Measurements from ENCODE around the gene PRR13. TPM values are rescaled to one million over a fixed set of nuclear protein-coding genes. Genes with fewer than 3 reads are reported as not detected.
A peak's percentile ranks its signal among the peaks of the same experiment; 100 is the strongest.
"Not testable (repeated sequence)": the region's sequence is repeated elsewhere in the genome, so short reads cannot be mapped to it uniquely, and the experiment has no call there.

Gene PRR13, protein sequence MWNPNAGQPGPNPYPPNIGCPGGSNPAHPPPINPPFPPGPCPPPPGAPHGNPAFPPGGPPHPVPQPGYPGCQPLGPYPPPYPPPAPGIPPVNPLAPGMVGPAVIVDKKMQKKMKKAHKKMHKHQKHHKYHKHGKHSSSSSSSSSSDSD
- total RNA-seq: 178 and 198 TPM in 2 replicates

DNA sequence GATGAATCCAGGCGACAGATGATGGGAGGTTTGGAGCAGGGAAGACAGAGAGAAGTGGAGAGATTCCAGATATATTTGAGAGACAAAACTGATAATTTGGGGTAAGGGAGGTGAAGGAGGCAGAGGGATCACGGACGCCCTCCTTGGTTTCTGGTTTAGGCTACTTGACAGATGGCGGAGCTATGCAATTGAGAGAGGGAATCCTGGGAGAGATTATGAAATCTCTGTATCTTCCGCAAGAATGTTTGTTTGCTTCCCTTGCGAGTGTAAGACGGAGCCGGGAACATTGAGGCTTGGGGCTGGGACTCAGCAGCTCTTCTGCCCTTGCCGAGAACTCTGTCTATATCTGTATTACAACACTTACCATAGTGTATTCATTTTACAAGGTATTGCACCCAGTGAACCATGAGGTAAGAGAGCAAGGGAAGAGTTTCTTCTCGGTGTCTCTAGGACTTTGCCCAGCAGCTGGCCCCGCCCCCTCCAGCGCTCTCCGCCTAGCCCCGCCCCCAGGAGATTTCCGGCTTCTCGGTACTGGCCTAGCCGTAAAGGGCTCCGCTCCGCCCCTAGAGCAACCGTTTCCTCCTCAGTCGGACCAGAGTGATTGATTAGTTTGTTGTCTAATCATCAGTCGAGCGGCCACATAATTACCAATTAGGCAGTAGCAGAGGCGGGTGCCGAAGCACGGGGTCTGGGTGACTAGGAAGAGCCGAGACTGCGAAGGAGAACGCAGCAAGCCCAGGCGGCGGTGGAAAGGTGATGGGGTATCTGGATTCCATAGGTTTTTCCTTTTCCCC lies at the start of gene PRR13:
Gene PRR13 (plus strand): TSS at position 695 of the 794 bp plus-strand sequence. CDS start 981 bp downstream, outside the sequence.
- DNase-seq (ENCODE audit: low spot score): peak; percentile 96
- Mint-ChIP-seq H3K36me3 (ENCODE audit: low read depth) (peaks cover 43% of the 10 kb centered on the region), H3K27me3 (ENCODE audit: low read depth) (no peaks in the 10 kb centered on the region), H3K4me1 (ENCODE audit: low read depth) (peaks cover 26% of the 10 kb centered on the region), H3K9me3 (no peaks in the 10 kb centered on the region), H3K4me3 (ENCODE audit: low read depth) (peak within 1 kb of the TSS; percentile 97), H3K27ac (peak within 1 kb of the TSS; percentile 84)
- intact Hi-C loops (cut with micrococcal nuclease): loop anchor here (1.0 to 2.0 kb wide), 2 partner anchors 10 to 20 kb away; no protein-coding TSS in a partner anchor

DNA sequence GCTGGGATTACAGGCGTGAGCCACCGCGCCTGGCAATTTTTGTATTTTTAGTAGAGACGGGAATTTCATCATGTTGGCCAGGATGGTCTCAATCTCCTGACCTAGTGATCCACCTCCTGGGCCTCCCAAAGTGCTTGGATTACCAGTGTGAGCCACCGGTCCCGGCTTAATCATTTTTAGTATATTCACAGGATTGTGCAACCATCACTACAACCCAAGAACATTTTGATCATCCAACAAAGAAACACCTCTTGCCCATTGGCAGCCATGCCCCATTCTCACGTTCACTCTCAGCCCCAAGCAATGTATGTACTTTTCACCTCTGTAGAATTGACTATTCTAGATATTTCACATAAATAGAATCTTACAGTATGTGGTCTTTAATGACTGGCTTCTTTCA lies 41.6 kb upstream of the PRR13 start:
- Mint-ChIP-seq H3K9me3 (no peaks in the 10 kb centered on the region), H3K27me3 (ENCODE audit: low read depth) (no peaks in the 10 kb centered on the region), H3K27ac (no peak overlapping the region), H3K4me1 (ENCODE audit: low read depth) (peaks cover 3% of the 10 kb centered on the region), H3K36me3 (ENCODE audit: low read depth) (peaks cover 25% of the 10 kb centered on the region), H3K4me3 (ENCODE audit: low read depth) (no peak overlapping the region)
- DNase-seq (ENCODE audit: low spot score): no peak
- intact Hi-C loops (cut with micrococcal nuclease): no loop called here

DNA sequence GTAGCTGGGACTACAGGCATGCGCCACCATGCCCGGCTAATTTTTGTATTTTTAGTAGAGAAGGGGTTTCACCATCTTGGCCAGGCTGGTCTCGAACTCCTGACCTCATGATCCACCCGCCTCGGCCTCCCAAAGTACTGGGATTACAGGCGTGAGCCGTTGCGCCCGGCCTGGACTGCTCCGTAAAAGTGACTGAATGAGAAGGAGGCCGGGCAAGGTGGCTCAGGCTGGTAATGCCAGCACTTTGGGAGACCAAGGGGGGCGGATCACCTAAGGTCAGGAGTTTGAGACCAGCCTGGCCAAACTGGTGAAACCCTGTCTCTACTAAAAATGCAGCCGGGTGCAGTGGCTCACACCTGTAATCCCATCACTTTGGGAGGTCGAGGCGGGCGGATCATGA lies 39.2 kb upstream of the PRR13 start:
- peaks cover 35% of the 10 kb centered on the region for H3K36me3 Mint-ChIP-seq (ENCODE audit: low read depth)
- DNase-seq (ENCODE audit: low spot score); H3K4me1 Mint-ChIP-seq (ENCODE audit: low read depth); H3K27ac Mint-ChIP-seq; intact Hi-C loops (cut with micrococcal nuclease); H3K27me3 Mint-ChIP-seq (ENCODE audit: low read depth); H3K4me3 Mint-ChIP-seq (ENCODE audit: low read depth); H3K9me3 Mint-ChIP-seq: not testable (repeated sequence)

DNA sequence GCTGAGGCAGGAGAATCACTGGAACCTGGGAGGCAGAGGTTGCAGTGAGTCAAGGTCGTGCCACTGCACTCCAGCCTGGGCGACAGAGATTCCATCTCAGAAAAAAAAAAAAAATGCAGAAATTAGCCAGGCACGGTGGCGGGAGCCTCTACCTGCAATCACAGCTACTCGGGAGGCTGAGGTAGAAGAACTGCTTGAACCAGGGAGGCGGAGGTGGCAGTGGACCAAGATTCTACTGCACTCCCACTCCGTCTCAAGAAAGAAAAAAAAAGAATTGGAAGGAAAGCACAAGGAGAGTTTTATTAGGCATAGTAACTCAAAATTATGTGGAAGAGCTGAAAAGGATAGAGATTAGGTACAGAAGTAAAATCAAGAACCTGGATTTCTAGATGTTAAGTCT lies 38.7 kb upstream of the PRR13 start:
- H3K4me1 Mint-ChIP-seq (ENCODE audit: low read depth): peaks cover 4% of the 10 kb centered on the region
- intact Hi-C loops (cut with micrococcal nuclease): no loop called here
- no peak overlapping the region for H3K27ac Mint-ChIP-seq
- H3K9me3 Mint-ChIP-seq: no peaks in the 10 kb centered on the region
- H3K27me3 Mint-ChIP-seq (ENCODE audit: low read depth): no peaks in the 10 kb centered on the region
- H3K36me3 Mint-ChIP-seq (ENCODE audit: low read depth): peaks cover 33% of the 10 kb centered on the region
- DNase-seq (ENCODE audit: low spot score): no peak
- H3K4me3 Mint-ChIP-seq (ENCODE audit: low read depth): no peak overlapping the region

DNA sequence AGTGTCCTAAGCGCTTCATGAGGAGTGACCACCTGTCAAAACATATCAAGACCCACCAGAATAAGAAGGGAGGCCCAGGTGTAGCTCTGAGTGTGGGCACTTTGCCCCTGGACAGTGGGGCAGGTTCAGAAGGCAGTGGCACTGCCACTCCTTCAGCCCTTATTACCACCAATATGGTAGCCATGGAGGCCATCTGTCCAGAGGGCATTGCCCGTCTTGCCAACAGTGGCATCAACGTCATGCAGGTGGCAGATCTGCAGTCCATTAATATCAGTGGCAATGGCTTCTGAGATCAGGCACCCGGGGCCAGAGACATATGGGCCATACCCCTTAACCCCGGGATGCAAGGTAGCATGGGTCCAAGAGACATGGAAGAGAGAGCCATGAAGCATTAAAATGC lies 30.6 kb upstream of the PRR13 start:
- no peak for DNase-seq (ENCODE audit: low spot score)
- H3K27me3 Mint-ChIP-seq (ENCODE audit: low read depth): no peaks in the 10 kb centered on the region
- H3K27ac Mint-ChIP-seq: no peak overlapping the region
- peaks cover 23% of the 10 kb centered on the region for H3K4me1 Mint-ChIP-seq (ENCODE audit: low read depth)
- intact Hi-C loops (cut with micrococcal nuclease): no loop called here
- no peaks in the 10 kb centered on the region for H3K9me3 Mint-ChIP-seq
- peaks cover 60% of the 10 kb centered on the region for H3K36me3 Mint-ChIP-seq (ENCODE audit: low read depth)
- H3K4me3 Mint-ChIP-seq (ENCODE audit: low read depth): no peak overlapping the region

DNA sequence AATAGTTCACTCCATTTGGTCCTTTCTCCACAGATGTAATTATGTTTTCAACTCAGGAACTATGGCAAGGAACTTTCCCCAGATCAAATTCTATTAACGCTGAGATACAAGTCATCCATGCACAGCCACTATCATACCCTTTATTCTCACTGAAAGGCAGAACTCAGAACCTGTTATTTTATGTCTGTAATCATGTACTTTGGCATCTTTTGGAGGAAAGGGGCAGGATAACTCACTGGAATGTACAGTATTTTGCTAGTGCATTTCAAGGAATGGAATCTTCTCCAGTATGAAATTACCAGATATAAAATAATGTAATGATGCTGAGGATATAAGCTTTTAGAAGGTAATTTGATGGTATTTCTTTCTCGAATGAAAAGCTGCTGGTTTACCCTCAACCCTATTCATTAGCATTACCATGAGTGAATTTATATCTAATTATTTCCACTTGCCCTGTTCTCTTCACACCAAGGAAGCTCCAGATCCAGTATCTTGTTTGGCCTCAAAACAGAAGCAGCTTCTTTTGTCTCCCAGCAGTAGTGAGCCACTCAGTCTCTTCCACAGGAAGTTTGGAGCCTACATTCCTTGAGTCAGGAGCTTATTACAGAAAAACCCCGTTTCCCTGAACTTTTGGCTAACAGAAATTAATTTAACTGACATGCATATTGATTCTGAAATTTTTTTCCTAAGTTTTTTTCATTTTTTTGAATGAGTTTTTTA lies 27.9 kb upstream of the PRR13 start:
- no peak for DNase-seq (ENCODE audit: low spot score)
- Mint-ChIP-seq H3K27ac (no peak overlapping the region), H3K9me3 (no peaks in the 10 kb centered on the region), H3K4me3 (ENCODE audit: low read depth) (no peak overlapping the region), H3K27me3 (ENCODE audit: low read depth) (no peaks in the 10 kb centered on the region), H3K4me1 (ENCODE audit: low read depth) (peaks cover 32% of the 10 kb centered on the region), H3K36me3 (ENCODE audit: low read depth) (peaks cover 50% of the 10 kb centered on the region)
- intact Hi-C loops (cut with micrococcal nuclease): no loop called here

DNA sequence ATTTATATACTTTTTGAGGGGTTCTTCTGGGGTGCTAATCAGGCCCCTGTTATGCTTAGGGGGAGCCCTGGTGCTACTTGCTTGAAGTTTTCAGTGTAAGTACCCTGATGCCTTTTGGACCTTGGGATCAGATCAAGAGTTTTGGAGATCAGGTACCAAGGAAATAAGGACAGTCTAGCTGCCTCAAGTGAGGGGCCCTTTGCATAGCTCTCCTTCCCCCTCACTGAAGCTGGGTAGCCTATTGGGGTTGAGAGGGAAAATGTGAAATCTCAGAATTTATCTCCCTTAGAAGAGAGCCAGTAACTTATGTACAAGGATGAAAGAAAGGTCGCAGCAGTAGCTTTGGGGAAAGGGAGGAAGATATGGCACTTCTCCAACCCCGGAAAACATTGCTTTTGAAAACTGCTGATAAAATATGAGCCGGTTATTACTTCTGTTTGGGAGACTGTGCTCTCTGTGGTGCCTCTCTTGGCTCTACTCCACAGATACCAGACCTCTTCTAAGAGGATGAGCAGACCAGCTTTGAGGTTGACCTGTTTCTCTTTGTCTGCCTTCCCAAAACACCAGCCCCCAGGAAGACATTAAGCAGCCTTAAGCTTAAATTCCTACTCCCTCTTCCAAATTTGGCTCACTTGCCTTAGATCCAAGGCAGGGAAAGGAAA lies 26.6 kb upstream of the PRR13 start:
- H3K4me1 Mint-ChIP-seq (ENCODE audit: low read depth): peaks cover 39% of the 10 kb centered on the region

DNA sequence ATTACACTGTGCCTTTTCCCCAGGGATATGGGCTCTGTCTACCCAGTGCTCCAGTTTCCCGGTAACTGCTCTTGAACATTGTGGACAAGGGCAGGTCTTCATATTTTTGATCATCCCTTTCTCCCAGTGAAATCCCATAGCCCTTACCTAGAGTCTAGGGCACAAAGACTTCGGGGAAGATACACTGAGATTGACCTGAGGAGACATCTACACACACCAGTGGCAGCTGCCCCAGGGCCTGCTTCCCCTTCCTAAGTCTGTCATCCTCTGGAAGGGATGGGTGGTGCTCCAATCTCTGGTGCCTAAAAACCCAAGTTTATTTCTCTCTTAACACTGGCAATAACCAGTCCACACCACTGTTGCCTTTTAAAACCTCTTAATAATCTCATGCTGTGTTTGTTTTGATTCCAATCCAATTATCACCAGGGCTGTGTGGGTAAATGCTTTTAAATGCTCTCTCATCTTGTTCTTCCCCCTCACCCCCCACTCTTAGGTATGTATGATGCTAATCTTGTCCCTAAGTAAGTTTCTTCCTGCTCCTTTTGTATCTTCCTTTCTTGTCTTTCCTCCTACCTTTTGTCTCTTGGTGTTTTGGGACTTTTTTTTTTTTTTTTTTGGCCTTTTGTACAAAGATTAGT lies 25.7 kb upstream of the PRR13 start:
- intact Hi-C loops (cut with micrococcal nuclease); H3K27me3 Mint-ChIP-seq (ENCODE audit: low read depth); DNase-seq (ENCODE audit: low spot score); H3K4me3 Mint-ChIP-seq (ENCODE audit: low read depth); H3K9me3 Mint-ChIP-seq; H3K27ac Mint-ChIP-seq: not testable (repeated sequence)
- peaks cover 34% of the 10 kb centered on the region for H3K36me3 Mint-ChIP-seq (ENCODE audit: low read depth)
- peaks cover 39% of the 10 kb centered on the region for H3K4me1 Mint-ChIP-seq (ENCODE audit: low read depth)

More for the DNA sequence above, 26.6 kb upstream of the PRR13 start:
- peaks cover 42% of the 10 kb centered on the region for H3K36me3 Mint-ChIP-seq (ENCODE audit: low read depth)
- no peaks in the 10 kb centered on the region for H3K9me3 Mint-ChIP-seq
- H3K27me3 Mint-ChIP-seq (ENCODE audit: low read depth): no peaks in the 10 kb centered on the region
- no peak overlapping the region for H3K4me3 Mint-ChIP-seq (ENCODE audit: low read depth)
- intact Hi-C loops (cut with micrococcal nuclease): no loop called here
- H3K27ac Mint-ChIP-seq: no peak overlapping the region
- DNase-seq (ENCODE audit: low spot score): no peak

DNA sequence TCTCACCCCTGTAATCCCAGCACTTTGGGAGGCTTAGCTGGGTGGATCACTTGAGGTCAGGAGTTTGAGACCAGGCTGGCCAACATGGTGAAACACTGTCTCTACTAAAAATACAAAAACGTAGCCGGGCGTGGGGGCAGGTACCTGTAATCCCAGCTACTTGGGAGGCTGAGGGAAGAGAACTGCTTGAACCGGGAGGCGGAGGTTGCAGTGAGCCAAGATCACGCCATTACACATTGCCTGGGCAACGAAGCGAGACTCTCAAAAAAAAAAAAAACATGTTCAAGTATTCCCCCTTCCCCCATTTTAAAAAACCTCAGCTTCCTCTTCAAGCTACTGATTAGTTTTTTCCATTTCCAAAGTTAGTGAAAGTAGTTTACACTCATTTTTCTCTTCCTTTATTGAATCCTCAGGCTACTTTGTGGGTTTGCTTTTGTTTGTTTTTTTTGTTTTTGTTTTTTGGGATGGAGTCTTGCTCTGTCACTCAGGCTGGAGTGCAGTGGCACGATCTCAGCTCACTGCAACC lies 24.2 kb upstream of the PRR13 start:
- Mint-ChIP-seq H3K4me1 (ENCODE audit: low read depth) (peaks cover 38% of the 10 kb centered on the region), H3K27ac (peak overlapping the region; percentile 81), H3K36me3 (ENCODE audit: low read depth) (peaks cover 21% of the 10 kb centered on the region)
- not testable (repeated sequence) for H3K27me3 Mint-ChIP-seq (ENCODE audit: low read depth); DNase-seq (ENCODE audit: low spot score); H3K9me3 Mint-ChIP-seq; H3K4me3 Mint-ChIP-seq (ENCODE audit: low read depth)
- intact Hi-C loops (cut with micrococcal nuclease): loop anchor here (1.0 kb wide), 1 partner anchor 65 kb away; no protein-coding TSS in a partner anchor

DNA sequence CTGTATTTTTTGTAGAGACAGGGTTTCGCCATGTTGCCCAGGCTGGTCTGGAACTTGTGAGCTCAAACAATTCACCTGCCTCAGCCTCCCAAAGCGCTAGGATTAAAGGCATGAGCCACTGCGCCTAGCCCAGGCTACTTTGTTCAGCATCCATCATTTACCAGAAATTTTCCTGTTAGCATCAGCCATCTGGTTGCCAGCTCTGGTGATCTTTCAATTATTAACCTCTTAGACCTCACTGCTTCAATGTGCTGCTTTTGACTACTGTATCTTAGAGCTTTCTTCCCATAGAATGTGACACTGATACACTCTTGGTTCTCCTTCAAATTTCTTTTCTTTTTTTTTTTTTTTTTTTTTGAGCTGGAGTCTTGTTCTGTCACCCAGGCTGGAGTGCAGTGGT lies 23.3 kb upstream of the PRR13 start:
- intact Hi-C loops (cut with micrococcal nuclease): no loop called here
- DNase-seq (ENCODE audit: low spot score): no peak
- Mint-ChIP-seq H3K9me3 (no peaks in the 10 kb centered on the region), H3K36me3 (ENCODE audit: low read depth) (peaks cover 13% of the 10 kb centered on the region), H3K4me1 (ENCODE audit: low read depth) (peaks cover 31% of the 10 kb centered on the region), H3K27me3 (ENCODE audit: low read depth) (no peaks in the 10 kb centered on the region), H3K27ac (no peak overlapping the region), H3K4me3 (ENCODE audit: low read depth) (no peak overlapping the region)

DNA sequence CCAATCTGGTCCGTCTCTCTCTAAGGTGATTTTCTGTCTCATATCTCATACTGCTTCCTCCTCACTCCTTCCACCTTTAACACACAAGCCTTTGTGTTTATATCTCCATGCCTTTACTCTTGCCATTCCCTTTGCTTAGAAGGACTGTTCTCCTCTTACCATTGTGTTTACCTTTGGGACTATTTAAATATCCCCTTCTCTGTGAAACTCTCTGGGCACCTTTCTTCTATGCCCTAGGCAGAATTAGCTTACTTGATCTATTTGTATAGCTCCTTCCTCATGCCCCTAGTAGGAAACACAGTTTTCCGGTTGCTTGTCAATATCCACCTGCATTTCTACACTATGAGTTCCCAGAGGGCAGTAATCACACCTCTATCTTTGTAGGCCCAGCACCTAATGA lies 21.8 kb upstream of the PRR13 start:
- no peak overlapping the region for H3K27ac Mint-ChIP-seq
- intact Hi-C loops (cut with micrococcal nuclease): loop anchor here (2.0 kb wide), 2 partner anchors 21 to 39 kb away; partner anchors contain the start of genes PRR13 and SP1
- H3K27me3 Mint-ChIP-seq (ENCODE audit: low read depth): no peaks in the 10 kb centered on the region

DNA sequence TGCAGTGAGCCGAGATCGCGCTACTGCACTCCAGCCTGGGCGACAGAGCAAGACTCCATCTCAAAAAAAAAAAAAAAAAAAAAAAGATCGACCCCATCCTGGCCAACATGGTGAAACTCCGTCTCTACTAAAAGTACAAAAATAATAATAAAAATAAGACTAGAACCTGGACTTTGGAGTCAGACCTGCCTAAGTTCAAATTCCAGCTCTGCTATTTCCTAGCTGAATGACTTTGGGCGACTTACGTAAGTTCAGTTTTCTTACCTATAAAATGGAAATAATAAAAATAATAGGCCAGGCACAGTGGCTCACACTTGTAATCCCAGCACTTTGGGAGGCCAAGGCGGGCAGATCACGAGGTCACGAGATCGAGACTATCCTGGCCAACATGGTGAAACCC lies 19.3 kb upstream of the PRR13 start:
- H3K27ac Mint-ChIP-seq; H3K36me3 Mint-ChIP-seq (ENCODE audit: low read depth); H3K9me3 Mint-ChIP-seq; H3K27me3 Mint-ChIP-seq (ENCODE audit: low read depth); H3K4me3 Mint-ChIP-seq (ENCODE audit: low read depth); intact Hi-C loops (cut with micrococcal nuclease); DNase-seq (ENCODE audit: low spot score): not testable (repeated sequence)
- peaks cover 18% of the 10 kb centered on the region for H3K4me1 Mint-ChIP-seq (ENCODE audit: low read depth)

More for the DNA sequence above, 21.8 kb upstream of the PRR13 start:
- no peak for DNase-seq (ENCODE audit: low spot score)
- H3K36me3 Mint-ChIP-seq (ENCODE audit: low read depth): peaks cover 1% of the 10 kb centered on the region
- H3K4me3 Mint-ChIP-seq (ENCODE audit: low read depth): no peak overlapping the region
- no peaks in the 10 kb centered on the region for H3K9me3 Mint-ChIP-seq
- peaks cover 26% of the 10 kb centered on the region for H3K4me1 Mint-ChIP-seq (ENCODE audit: low read depth)
